DMS153 (cell line): Measurements from ENCODE around the gene GREM1.

Source experiments
- DNase-seq: peaks from one replicate; lab custom pipeline; 2025; lab: John Stamatoyannopoulos, UW

The GREM1 gene

DNA sequence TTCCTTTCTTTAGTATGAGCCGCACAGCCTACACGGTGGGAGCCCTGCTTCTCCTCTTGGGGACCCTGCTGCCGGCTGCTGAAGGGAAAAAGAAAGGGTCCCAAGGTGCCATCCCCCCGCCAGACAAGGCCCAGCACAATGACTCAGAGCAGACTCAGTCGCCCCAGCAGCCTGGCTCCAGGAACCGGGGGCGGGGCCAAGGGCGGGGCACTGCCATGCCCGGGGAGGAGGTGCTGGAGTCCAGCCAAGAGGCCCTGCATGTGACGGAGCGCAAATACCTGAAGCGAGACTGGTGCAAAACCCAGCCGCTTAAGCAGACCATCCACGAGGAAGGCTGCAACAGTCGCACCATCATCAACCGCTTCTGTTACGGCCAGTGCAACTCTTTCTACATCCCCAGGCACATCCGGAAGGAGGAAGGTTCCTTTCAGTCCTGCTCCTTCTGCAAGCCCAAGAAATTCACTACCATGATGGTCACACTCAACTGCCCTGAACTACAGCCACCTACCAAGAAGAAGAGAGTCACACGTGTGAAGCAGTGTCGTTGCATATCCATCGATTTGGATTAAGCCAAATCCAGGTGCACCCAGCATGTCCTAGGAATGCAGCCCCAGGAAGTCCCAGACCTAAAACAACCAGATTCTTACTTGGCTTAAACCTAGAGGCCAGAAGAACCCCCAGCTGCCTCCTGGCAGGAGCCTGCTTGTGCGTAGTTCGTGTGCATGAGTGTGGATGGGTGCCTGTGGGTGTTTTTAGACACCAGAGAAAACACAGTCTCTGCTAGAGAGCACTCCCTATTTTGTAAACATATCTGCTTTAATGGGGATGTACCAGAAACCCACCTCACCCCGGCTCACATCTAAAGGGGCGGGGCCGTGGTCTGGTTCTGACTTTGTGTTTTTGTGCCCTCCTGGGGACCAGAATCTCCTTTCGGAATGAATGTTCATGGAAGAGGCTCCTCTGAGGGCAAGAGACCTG, 13.2 kb downstream of the GREM1 start:
- peak; percentile 32 for DNase-seq

GRCh38 chr15:32732574-32733157, 14.9 kb downstream of the GREM1 start:
- no peak for DNase-seq

- no peak for DNase-seq
These were observed 15.5 kb downstream of the GREM1 start for GRCh38 chr15:32733281-32733680.

DNA sequence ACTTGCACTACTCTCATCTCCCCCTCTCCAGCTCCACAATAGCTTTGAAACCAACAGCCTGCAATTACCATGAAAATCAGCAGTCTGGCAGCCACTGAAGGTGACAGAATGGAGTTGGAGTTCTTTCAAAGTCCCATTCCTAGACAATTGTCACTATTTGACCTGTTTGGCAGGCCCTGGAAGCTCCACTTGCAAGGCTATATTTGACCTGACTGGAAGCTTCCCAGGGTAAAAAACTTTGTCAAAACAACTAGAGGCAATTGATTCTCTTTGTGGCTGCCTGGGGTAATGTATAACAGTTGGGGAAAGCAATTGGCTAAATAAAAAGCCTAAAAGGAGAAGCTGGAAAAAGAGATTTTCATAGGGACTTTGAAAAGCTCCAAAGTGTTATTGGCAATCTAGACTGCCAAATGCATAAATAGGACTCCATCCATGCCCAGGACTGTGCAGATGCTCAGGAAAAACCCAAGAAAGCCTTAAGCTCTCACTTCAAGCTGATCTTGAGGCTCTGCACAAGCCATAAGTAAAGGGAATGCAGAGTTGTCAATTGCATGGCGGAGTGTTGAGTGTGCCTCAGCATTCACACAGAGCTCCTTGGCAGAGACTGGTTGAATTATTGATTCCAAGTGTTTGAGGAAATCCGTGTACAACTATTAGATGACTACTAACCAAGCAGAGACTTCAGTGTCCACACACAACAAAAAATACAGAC, 18.3 kb downstream of the GREM1 start:
- DNase-seq, result no peak

GRCh38 chr15:32736701-32737061, 18.9 kb downstream of the GREM1 start:
- no peak for DNase-seq

- DNase-seq, result no peak
These were observed 19.5 kb downstream of the GREM1 start for GRCh38 chr15:32737304-32737703.

DNA sequence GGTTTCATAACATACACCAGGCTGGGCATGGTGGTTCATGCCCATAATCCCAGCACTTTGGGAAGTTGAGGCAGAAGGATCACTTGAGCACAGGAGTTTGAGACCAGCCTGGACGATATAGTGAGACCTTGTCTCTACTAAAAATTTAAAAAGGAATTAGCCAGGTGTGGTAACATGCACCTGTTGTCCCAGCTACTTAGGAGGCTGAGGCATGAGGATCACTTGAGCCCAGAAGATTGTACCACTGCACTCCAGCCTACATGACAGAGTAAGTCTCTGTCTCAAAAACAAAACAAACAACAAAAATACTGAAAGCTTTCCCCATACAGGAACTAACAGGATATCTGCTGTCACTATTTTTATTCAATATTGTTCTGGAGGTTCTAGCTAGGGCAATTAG, 20.9 kb downstream of the GREM1 start:
- no peak for DNase-seq

DNA sequence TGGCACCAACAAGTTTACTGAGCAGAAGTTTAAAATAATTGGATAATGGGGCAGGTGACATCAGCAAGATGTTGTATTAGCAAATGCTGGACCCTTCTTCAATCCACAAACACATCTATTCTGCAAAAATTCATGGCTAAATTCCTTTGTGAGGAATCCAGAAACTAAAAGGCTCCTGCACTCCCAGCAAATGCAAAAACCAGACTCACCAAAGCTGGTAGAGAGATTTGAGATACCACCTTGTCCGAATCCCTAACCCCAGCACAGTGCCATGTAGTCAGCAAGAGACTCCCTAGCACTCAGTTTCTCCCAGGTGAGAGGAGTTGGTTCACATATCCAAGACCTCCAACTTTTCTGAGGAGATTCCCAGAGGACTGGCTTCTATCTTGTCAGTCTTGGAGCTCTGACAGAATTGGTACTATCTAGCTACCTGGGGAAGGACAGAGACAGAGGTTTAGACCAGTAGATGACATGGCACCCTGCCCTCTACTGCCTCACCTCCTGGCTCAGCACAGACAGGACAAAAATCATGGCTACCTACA, 21.8 kb downstream of the GREM1 start:
- no peak for DNase-seq

- DNase-seq, result no peak
These were observed 25.8 kb downstream of the GREM1 start for GRCh38 chr15:32743411-32744140.

- DNase-seq, result no peak
These were observed 28.5 kb downstream of the GREM1 start for GRCh38 chr15:32746116-32746857.

DNA sequence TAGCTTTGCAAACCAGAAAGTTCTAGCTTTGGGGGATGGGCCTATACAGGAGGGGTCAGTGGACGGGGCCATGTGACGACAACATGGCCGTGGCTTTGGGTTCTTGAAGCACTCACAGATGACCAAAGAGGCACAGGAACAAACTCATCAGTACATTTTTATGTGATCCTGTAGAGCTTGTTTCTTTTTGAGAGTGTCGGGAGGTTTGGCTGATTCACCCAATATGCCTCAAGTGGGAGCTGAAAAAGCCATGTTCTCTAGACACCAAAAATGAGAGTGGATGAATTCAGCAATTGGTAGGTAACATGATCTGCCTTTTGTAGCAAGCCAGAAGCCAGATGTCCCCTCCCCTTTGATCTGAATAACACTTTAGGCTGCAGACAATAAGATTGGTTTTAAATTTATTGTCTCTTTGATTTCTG, 30.1 kb downstream of the GREM1 start:
- no peak for DNase-seq

DNA sequence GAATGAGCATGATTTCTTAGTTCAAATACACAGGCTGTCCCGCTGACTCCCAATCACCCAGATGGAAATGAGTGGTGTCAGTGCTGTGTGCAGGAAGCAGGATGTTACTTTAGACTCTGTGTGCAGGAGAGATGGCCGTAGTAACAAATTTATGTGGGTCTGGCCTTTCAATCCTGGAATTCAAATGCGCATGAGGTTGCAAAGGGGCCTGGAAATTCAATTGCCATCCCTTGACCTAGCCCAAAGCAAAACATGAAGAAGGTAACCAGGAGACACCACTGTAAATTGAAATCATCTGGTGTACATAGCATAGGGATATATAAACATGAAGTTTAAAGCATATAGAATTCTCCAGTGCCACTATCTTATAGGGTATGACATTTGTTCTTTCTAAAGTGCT, 33.2 kb downstream of the GREM1 start:
- no peak for DNase-seq

- DNase-seq, result no peak
These were observed 39.6 kb downstream of the GREM1 start for GRCh38 chr15:32757426-32757825.

DNA sequence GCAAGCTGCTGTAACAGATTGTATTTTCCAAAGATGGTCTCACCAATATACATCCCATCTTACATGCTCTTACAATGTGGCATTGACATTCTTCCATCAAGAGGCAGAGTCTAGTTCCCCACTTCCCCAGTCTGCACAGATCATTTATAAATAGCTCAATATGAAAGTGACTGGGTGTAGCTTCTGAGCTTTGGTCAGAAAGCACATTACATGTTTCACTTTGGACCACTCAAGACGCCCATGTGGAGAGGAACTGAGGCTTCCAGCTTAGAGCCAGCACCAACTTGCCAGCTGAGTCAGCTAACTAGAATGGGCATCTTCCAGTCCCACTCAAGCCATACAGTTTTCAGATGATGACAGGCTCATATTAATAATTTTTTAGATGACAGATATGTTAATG, 45.5 kb downstream of the GREM1 start:
- no peak for DNase-seq

DNA sequence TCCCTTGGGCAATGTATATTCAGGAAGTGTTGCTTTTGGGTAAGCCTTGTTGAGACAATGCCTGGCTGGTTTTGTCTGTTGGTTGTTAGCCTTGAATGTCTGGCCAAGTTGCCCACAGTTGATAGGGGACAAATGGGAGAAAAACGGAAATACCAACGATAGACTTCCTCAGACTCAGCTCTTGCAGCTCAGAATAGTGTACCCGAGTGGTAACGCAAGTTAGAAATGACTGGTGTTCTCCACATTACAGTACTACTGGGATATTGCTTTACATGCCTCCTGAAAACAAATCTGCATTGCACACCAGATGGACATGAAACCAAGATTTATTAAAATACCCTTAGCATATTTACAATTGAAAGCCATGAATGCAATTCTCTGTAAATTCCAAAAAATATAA, 47.4 kb downstream of the GREM1 start:
- no peak for DNase-seq

DNA sequence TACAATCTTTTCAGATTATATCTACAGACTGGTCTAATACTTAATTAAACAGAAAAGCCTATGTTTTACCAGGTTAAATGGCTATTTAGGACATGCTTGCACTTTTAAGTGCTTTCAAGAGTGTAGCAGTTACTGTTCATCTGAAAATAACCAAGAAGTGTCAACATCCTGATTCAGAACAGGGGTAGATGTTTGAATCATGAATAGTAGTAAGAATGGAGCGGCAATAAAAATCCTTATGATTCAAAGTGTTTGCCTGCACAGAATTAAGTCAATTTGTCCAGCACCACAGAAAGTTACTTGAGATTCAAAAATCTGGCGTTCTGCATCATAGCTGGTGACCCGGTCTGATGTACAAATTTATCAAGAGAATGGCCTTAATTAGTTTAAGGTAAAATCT, 48.3 kb downstream of the GREM1 start:
- peak; percentile 9 for DNase-seq

- DNase-seq, result no peak
These were observed 49.4 kb downstream of the GREM1 start for GRCh38 chr15:32767236-32767635.

- DNase-seq, result no peak
These were observed 56.2 kb downstream of the GREM1 start for GRCh38 chr15:32774022-32774421.

DNA sequence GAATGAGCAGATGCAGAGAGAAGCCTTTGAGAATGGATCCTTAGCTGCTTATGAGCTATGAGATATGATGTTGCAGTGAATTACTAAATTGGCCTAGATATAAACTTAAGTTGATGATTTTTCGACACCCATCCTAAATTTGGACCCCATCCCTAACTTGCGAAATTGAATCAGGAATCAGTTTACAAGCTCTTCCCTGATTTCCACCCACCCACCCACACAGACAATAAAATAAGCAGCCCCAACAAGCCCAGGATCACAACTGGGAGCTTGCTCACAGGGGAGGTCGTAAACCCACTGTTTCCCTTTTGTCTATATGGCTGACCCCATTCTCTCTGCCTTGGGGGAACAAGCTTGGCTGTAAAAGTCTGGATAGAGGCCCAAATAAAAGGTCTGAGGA, 57.3 kb downstream of the GREM1 start:
- DNase-seq, result no peak

- DNase-seq, result no peak
These were observed 60.8 kb downstream of the GREM1 start for GRCh38 chr15:32778391-32779176.
